GM12892 (cell line): Measurements from ENCODE around the gene SEC31A. TPM values are rescaled to one million over a fixed set of nuclear protein-coding genes. Genes with fewer than 3 reads are reported as not detected.
A peak's percentile ranks its signal among the peaks of the same experiment; 100 is the strongest.
"Not testable (repeated sequence)": the region's sequence is repeated elsewhere in the genome, so short reads cannot be mapped to it uniquely, and the experiment has no call there.

Experiments
- DNase-seq: peaks from one replicate; pipeline ENCODE4 v3.0.0; 2011; ENCODE audit not compliant: insufficient read length
- FAIRE-seq: peaks from 2 replicates; lab custom pipeline; 2011; peaks lifted over from hg19 to GRCh38; lab: Jason Lieb, UNC
- POLR2A ChIP-seq: IDR thresholded peaks from 2 replicates; pipeline ENCODE4 v1.6.1; 2011; ENCODE audit warnings: low read depth, low read length, control low read depth
- POLR2AphosphoS5 ChIP-seq: IDR thresholded peaks from 2 replicates; pipeline ENCODE4 v1.6.1; 2011; ENCODE audit warnings: low read depth, low read length, control low read depth
- TAF1 ChIP-seq: IDR thresholded peaks from 2 replicates; pipeline ENCODE4 v1.6.1; 2011; ENCODE audit warnings: low read depth, mild to moderate bottlenecking, control low read depth, low read length, borderline replicate concordance
- polyA plus RNA-seq: library from polyadenylated mRNA; unstranded; fragments of >200 nt; gene quantifications from one replicate; pipeline ENCODE4 v1.2.1, GENCODE V29; 2012; ENCODE audit warnings: missing spikeins, inconsistent platforms; ENCODE audit not compliant: missing spikeins

SEC31A gene
- 89.7 TPM for polyA plus RNA-seq

GRCh38 chr4:82890901-82891706 lies at the start of gene SEC31A:
Gene SEC31A, minus strand, starts transcription at chr4:82891153. Its CDS starts 9,217 bp downstream, at chr4:82881936.
- peak; percentile 98 for FAIRE-seq
- TF ChIP-seq POLR2A, result peak; percentile 94
- peak; percentile 93 for TF ChIP-seq POLR2AphosphoS5
- TF ChIP-seq TAF1, result peak; percentile 82

GRCh38 chr4:82939414-82939813 lies 48.5 kb upstream of the SEC31A start:
- TF ChIP-seq POLR2AphosphoS5, result no peak
- TF ChIP-seq TAF1, result no peak
- no peak for TF ChIP-seq POLR2A
- DNase-seq (no peak), FAIRE-seq (no peak)

More at GRCh38 chr4:82890901-82891706, at the start of gene SEC31A:
- peak; percentile 81 for DNase-seq

GRCh38 chr4:82934441-82934840 lies 43.5 kb upstream of the SEC31A start:
- no peak for DNase-seq
- TF ChIP-seq POLR2AphosphoS5 (no peak), TAF1 (no peak), POLR2A (no peak)
- FAIRE-seq, result peak; percentile 27

GRCh38 chr4:82930848-82931755 lies 40.1 kb upstream of the SEC31A start:
- DNase-seq (no peak), FAIRE-seq (peak; percentile 30)
- TF ChIP-seq POLR2AphosphoS5 (no peak), TAF1 (no peak), POLR2A (no peak)

- TF ChIP-seq TAF1, result no peak
- TF ChIP-seq POLR2AphosphoS5, result no peak
- no peak for TF ChIP-seq POLR2A
- no peak for DNase-seq
- no peak for FAIRE-seq
Observed at GRCh38 chr4:82921795-82922194, 30.8 kb upstream of the SEC31A start.

- no peak for TF ChIP-seq POLR2AphosphoS5
- no peak for TF ChIP-seq TAF1
- TF ChIP-seq POLR2A, result no peak
- no peak for FAIRE-seq
- DNase-seq, result no peak
Observed at GRCh38 chr4:82919386-82919785, 28.4 kb upstream of the SEC31A start.

GRCh38 chr4:82918091-82918490 lies 27.1 kb upstream of the SEC31A start:
- TF ChIP-seq POLR2A (no peak), POLR2AphosphoS5 (no peak), TAF1 (no peak)
- DNase-seq (no peak), FAIRE-seq (no peak)

- DNase-seq, FAIRE-seq: not testable (repeated sequence)
Observed at GRCh38 chr4:82913968-82914367, 23.0 kb upstream of the SEC31A start.

GRCh38 chr4:82913305-82913704 lies 22.4 kb upstream of the SEC31A start:
- DNase-seq, result no peak
- FAIRE-seq, result no peak
- TF ChIP-seq POLR2AphosphoS5 (no peak), POLR2A (no peak), TAF1 (no peak)

GRCh38 chr4:82909326-82909725 lies 18.4 kb upstream of the SEC31A start:
- no peak for DNase-seq
- TF ChIP-seq TAF1 (no peak), POLR2AphosphoS5 (no peak), POLR2A (no peak)
- no peak for FAIRE-seq

- no peak for DNase-seq
- peak; percentile 63 for FAIRE-seq
- no peak for TF ChIP-seq POLR2AphosphoS5
- TF ChIP-seq POLR2A, result no peak
- TF ChIP-seq TAF1, result no peak
Observed at GRCh38 chr4:82906469-82906868, 15.5 kb upstream of the SEC31A start.

- FAIRE-seq (peak; percentile 85), DNase-seq (no peak)
- TF ChIP-seq POLR2AphosphoS5 (no peak), POLR2A (no peak), TAF1 (no peak)
Observed at GRCh38 chr4:82905205-82905604, 14.3 kb upstream of the SEC31A start.
